ENCODE data around the gene VAV2.
"Not testable (repeated sequence)": the region's sequence is repeated elsewhere in the genome, so short reads cannot be mapped to it uniquely, and the experiment has no call there.

VAV2 gene

GRCh38 chr9:133754187-133754586 is 237.9 kb downstream of the VAV2 start:
- Histone ChIP-seq H3K27ac (ENCODE audit: low read depth, low read length) (no peak overlapping the region), H3K9me3 (ENCODE audit: control insufficient read depth, insufficient read depth, low read length) (no peaks in the 10 kb centered on the region), H3K4me1 (ENCODE audit: control insufficient read depth, insufficient read depth, low read length) (no peaks in the 10 kb centered on the region), H3K27me3 (ENCODE audit: control insufficient read depth, insufficient read depth, low read length) (no peaks in the 10 kb centered on the region), H3K9ac (ENCODE audit: low read depth, low read length) (no peak overlapping the region), H3K4me3 (ENCODE audit: low read depth, low read length) (no peak overlapping the region), H3K36me3 (ENCODE audit: control insufficient read depth, insufficient read depth, low read length) (no peaks in the 10 kb centered on the region)

- H3K4me3 ChIP-seq (ENCODE audit: low read depth, low read length), result no peak overlapping the region
- no peak overlapping the region for H3K9ac ChIP-seq (ENCODE audit: low read depth, low read length)
- H3K4me1 ChIP-seq (ENCODE audit: control insufficient read depth, insufficient read depth, low read length), result no peaks in the 10 kb centered on the region
- no peaks in the 10 kb centered on the region for H3K36me3 ChIP-seq (ENCODE audit: control insufficient read depth, insufficient read depth, low read length)
- H3K9me3 ChIP-seq (ENCODE audit: control insufficient read depth, insufficient read depth, low read length), result no peaks in the 10 kb centered on the region
- H3K27ac ChIP-seq (ENCODE audit: low read depth, low read length), result no peak overlapping the region
- no peaks in the 10 kb centered on the region for H3K27me3 ChIP-seq (ENCODE audit: control insufficient read depth, insufficient read depth, low read length)
Measured at GRCh38 chr9:133752739-133753446, 239.2 kb downstream of the VAV2 start.

- no peaks in the 10 kb centered on the region for H3K4me1 ChIP-seq (ENCODE audit: control insufficient read depth, insufficient read depth, low read length)
- no peak overlapping the region for H3K27ac ChIP-seq (ENCODE audit: low read depth, low read length)
- no peak overlapping the region for H3K9ac ChIP-seq (ENCODE audit: low read depth, low read length)
- H3K36me3 ChIP-seq (ENCODE audit: control insufficient read depth, insufficient read depth, low read length), result no peaks in the 10 kb centered on the region
- H3K27me3 ChIP-seq (ENCODE audit: control insufficient read depth, insufficient read depth, low read length), result no peaks in the 10 kb centered on the region
- no peaks in the 10 kb centered on the region for H3K9me3 ChIP-seq (ENCODE audit: control insufficient read depth, insufficient read depth, low read length)
- H3K4me3 ChIP-seq (ENCODE audit: low read depth, low read length), result no peak overlapping the region
Measured at GRCh38 chr9:133750982-133751649, 241.0 kb downstream of the VAV2 start.

GRCh38 chr9:133747309-133747708 is 244.8 kb downstream of the VAV2 start:
- no peak overlapping the region for H3K4me3 ChIP-seq (ENCODE audit: low read depth, low read length)
- no peak overlapping the region for H3K27ac ChIP-seq (ENCODE audit: low read depth, low read length)
- no peaks in the 10 kb centered on the region for H3K9me3 ChIP-seq (ENCODE audit: control insufficient read depth, insufficient read depth, low read length)
- no peaks in the 10 kb centered on the region for H3K4me1 ChIP-seq (ENCODE audit: control insufficient read depth, insufficient read depth, low read length)
- no peak overlapping the region for H3K9ac ChIP-seq (ENCODE audit: low read depth, low read length)
- H3K27me3 ChIP-seq (ENCODE audit: control insufficient read depth, insufficient read depth, low read length), result no peaks in the 10 kb centered on the region
- no peaks in the 10 kb centered on the region for H3K36me3 ChIP-seq (ENCODE audit: control insufficient read depth, insufficient read depth, low read length)

GRCh38 chr9:133744528-133744927 is 247.6 kb downstream of the VAV2 start:
- not testable (repeated sequence) for H3K4me1 ChIP-seq (ENCODE audit: control insufficient read depth, insufficient read depth, low read length); H3K9ac ChIP-seq (ENCODE audit: low read depth, low read length); H3K36me3 ChIP-seq (ENCODE audit: control insufficient read depth, insufficient read depth, low read length); H3K27ac ChIP-seq (ENCODE audit: low read depth, low read length); H3K9me3 ChIP-seq (ENCODE audit: control insufficient read depth, insufficient read depth, low read length); H3K27me3 ChIP-seq (ENCODE audit: control insufficient read depth, insufficient read depth, low read length); H3K4me3 ChIP-seq (ENCODE audit: low read depth, low read length)

GRCh38 chr9:133742849-133743444 is 249.2 kb downstream of the VAV2 start:
- no peak overlapping the region for H3K9ac ChIP-seq (ENCODE audit: low read depth, low read length)
- H3K36me3 ChIP-seq (ENCODE audit: control insufficient read depth, insufficient read depth, low read length), result no peaks in the 10 kb centered on the region
- no peaks in the 10 kb centered on the region for H3K27me3 ChIP-seq (ENCODE audit: control insufficient read depth, insufficient read depth, low read length)
- H3K27ac ChIP-seq (ENCODE audit: low read depth, low read length), result no peak overlapping the region
- H3K4me1 ChIP-seq (ENCODE audit: control insufficient read depth, insufficient read depth, low read length), result peaks cover 6% of the 10 kb centered on the region; the same call in 1 of the 2 replicates
- H3K4me3 ChIP-seq (ENCODE audit: low read depth, low read length), result no peak overlapping the region
- H3K9me3 ChIP-seq (ENCODE audit: control insufficient read depth, insufficient read depth, low read length), result no peaks in the 10 kb centered on the region

GRCh38 chr9:133742251-133742650 is 249.9 kb downstream of the VAV2 start:
- Histone ChIP-seq H3K27me3 (ENCODE audit: control insufficient read depth, insufficient read depth, low read length) (no peaks in the 10 kb centered on the region), H3K4me3 (ENCODE audit: low read depth, low read length) (no peak overlapping the region), H3K36me3 (ENCODE audit: control insufficient read depth, insufficient read depth, low read length) (no peaks in the 10 kb centered on the region), H3K4me1 (ENCODE audit: control insufficient read depth, insufficient read depth, low read length) (peaks cover 6% of the 10 kb centered on the region; the same call in 1 of the 2 replicates), H3K27ac (ENCODE audit: low read depth, low read length) (no peak overlapping the region), H3K9me3 (ENCODE audit: control insufficient read depth, insufficient read depth, low read length) (no peaks in the 10 kb centered on the region), H3K9ac (ENCODE audit: low read depth, low read length) (no peak overlapping the region)

- Histone ChIP-seq H3K4me1 (ENCODE audit: control insufficient read depth, insufficient read depth, low read length) (peaks cover 6% of the 10 kb centered on the region; the same call in 1 of the 2 replicates), H3K27ac (ENCODE audit: low read depth, low read length) (no peak overlapping the region), H3K36me3 (ENCODE audit: control insufficient read depth, insufficient read depth, low read length) (no peaks in the 10 kb centered on the region), H3K27me3 (ENCODE audit: control insufficient read depth, insufficient read depth, low read length) (no peaks in the 10 kb centered on the region), H3K4me3 (ENCODE audit: low read depth, low read length) (no peak overlapping the region), H3K9me3 (ENCODE audit: control insufficient read depth, insufficient read depth, low read length) (no peaks in the 10 kb centered on the region), H3K9ac (ENCODE audit: low read depth, low read length) (no peak overlapping the region)
Measured at GRCh38 chr9:133741716-133742115, 250.4 kb downstream of the VAV2 start.

- no peaks in the 10 kb centered on the region for H3K9me3 ChIP-seq (ENCODE audit: control insufficient read depth, insufficient read depth, low read length)
- H3K4me1 ChIP-seq (ENCODE audit: control insufficient read depth, insufficient read depth, low read length), result peaks cover 6% of the 10 kb centered on the region; the same call in 1 of the 2 replicates
- H3K9ac ChIP-seq (ENCODE audit: low read depth, low read length), result no peak overlapping the region
- H3K4me3 ChIP-seq (ENCODE audit: low read depth, low read length), result no peak overlapping the region
- no peaks in the 10 kb centered on the region for H3K36me3 ChIP-seq (ENCODE audit: control insufficient read depth, insufficient read depth, low read length)
- no peak overlapping the region for H3K27ac ChIP-seq (ENCODE audit: low read depth, low read length)
- no peaks in the 10 kb centered on the region for H3K27me3 ChIP-seq (ENCODE audit: control insufficient read depth, insufficient read depth, low read length)
Measured at GRCh38 chr9:133740911-133741310, 251.2 kb downstream of the VAV2 start.

- Histone ChIP-seq H3K4me1 (ENCODE audit: control insufficient read depth, insufficient read depth, low read length) (peaks cover 16% of the 10 kb centered on the region), H3K9ac (ENCODE audit: low read depth, low read length) (no peak overlapping the region), H3K27ac (ENCODE audit: low read depth, low read length) (no peak overlapping the region), H3K9me3 (ENCODE audit: control insufficient read depth, insufficient read depth, low read length) (no peaks in the 10 kb centered on the region), H3K36me3 (ENCODE audit: control insufficient read depth, insufficient read depth, low read length) (no peaks in the 10 kb centered on the region), H3K27me3 (ENCODE audit: control insufficient read depth, insufficient read depth, low read length) (no peaks in the 10 kb centered on the region), H3K4me3 (ENCODE audit: low read depth, low read length) (no peak overlapping the region)
Measured at GRCh38 chr9:133739408-133740280, 252.5 kb downstream of the VAV2 start.

Measured in HUES48 (cell line).